IgD-negative memory B cell (primary cell): ENCODE measurements around the gene TNFSF15. TPM values are rescaled to one million over a fixed set of nuclear protein-coding genes. Genes with fewer than 3 reads are reported as not detected.

Source experiments
- H3K27ac Mint-ChIP-seq, 3 donors: one replicate each; pipeline ENCODE4 v1.8.0; 2020 to 2022; ENCODE audit warnings: mild to moderate bottlenecking in 3 of 3, mixed read lengths in 3 of 3, moderate library complexity in 1 of 3
- H3K27me3 Mint-ChIP-seq: one replicate; pipeline ENCODE4 v1.8.0; 2021; ENCODE audit warnings: mixed read lengths
- H3K36me3 Mint-ChIP-seq: one replicate; pipeline ENCODE4 v1.8.0; 2020; ENCODE audit warnings: mild to moderate bottlenecking, mixed read lengths
- H3K4me1 Mint-ChIP-seq, 3 donors: one replicate each; pipeline ENCODE4 v1.8.0; 2020 to 2022; ENCODE audit warnings: mixed read lengths in 3 of 3, mild to moderate bottlenecking in 1 of 3
- H3K4me3 Mint-ChIP-seq, 4 donors: one replicate each; pipeline ENCODE4 v1.8.0; 2020 to 2022; ENCODE audit warnings: mild to moderate bottlenecking in 4 of 4, mixed read lengths in 4 of 4, moderate library complexity in 3 of 4
- H3K9me3 Mint-ChIP-seq, 3 donors: one replicate each; pipeline ENCODE4 v1.8.0; 2020 to 2021; ENCODE audit warnings: mixed read lengths in 3 of 3, mild to moderate bottlenecking in 1 of 3
- polyA plus RNA-seq: library from polyadenylated mRNA; unstranded; fragments of 300-500 nt; fragmentation: Illumina TruSeq; gene quantifications from one replicate; pipeline ENCODE4 v1.2.3, GENCODE V29; 2021

TNFSF15 gene
- 0.03 TPM for polyA plus RNA-seq

DNA sequence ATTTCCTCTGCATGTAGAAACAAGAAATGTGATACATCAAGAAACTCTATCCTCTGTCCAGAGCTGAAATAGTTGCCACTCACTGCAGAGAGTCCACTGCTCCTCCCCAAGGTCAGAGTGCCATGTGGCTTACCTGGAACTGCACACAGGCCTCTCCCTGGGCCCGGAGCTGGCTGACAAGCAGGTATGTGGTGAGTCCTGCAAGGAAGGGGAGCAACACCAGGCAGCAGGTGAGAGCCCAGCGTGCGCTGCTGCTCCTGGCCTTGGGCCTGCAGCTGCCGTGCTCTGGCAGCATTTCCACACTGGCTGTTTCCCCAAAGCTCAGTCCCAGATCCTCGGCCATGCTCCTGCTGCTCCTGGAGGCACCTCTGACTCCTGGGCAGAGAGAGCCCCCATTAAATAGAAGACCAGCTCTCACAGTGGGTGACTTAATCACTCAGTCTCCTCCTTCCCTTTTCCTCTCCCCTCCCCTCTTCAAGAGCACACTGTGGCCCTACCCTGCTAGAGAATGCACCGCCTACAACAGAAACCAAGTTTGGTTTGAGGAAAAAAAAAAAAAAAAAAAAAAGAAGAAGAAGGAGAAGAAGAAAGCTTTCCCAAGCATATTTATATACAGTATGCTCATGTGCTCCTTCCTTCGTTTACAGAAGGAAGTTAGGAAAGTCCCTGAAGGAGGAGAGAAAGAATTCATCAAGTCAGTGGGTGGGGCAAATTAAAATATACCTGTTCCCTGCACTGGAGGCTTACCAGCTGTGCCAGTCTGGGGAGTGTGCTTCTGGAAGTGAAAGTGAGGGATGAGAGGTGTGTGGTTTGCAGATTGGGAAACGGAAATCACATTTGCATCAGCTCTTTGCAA is at the start of gene TNFSF15:
Gene TNFSF15 (minus strand): TSS at position 370 of the 856 bp plus-strand sequence. CDS start 27 bp downstream, at position 343.
- peak within 1 kb of the TSS; percentile 58 to 91 (median 77) for H3K4me3 Mint-ChIP-seq
- no peaks in the 10 kb centered on the region for H3K36me3 Mint-ChIP-seq
- peak within 1 kb of the TSS; percentile 6 to 26 (median 25) for H3K27ac Mint-ChIP-seq
- no peaks in the 10 kb centered on the region for H3K9me3 Mint-ChIP-seq
- peaks cover 15% of the 10 kb centered on the region for H3K27me3 Mint-ChIP-seq
- H3K4me1 Mint-ChIP-seq = peaks cover 25 to 39% (median 34%) of the 10 kb centered on the region in 3 donors

DNA sequence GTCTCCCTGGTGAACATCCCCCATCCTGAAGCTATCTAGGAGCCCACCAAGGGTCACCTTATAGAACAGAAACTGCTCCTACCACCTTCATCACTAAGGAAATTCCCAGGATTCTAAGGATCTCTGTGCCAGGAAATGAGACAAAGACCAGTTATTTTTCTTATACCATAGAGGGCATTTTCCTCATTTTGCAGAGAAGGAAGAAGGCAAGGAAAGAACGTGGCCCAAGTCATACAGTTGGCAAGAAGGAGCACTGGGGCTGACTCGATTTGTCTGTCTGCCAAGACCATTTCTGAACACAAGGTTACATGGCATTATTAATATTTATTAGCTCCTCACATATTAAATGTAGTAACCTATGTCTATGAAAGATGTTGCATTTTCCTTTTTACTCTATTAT is 49.6 kb upstream of the TNFSF15 start:
- Mint-ChIP-seq H3K9me3 (no peaks in the 10 kb centered on the region), H3K4me3 (no peak overlapping the region), H3K4me1 (peaks cover 0 to 3% (median 0%) of the 10 kb centered on the region in 3 donors), H3K27me3 (peaks cover 6% of the 10 kb centered on the region), H3K27ac (no peak overlapping the region), H3K36me3 (no peaks in the 10 kb centered on the region)

DNA sequence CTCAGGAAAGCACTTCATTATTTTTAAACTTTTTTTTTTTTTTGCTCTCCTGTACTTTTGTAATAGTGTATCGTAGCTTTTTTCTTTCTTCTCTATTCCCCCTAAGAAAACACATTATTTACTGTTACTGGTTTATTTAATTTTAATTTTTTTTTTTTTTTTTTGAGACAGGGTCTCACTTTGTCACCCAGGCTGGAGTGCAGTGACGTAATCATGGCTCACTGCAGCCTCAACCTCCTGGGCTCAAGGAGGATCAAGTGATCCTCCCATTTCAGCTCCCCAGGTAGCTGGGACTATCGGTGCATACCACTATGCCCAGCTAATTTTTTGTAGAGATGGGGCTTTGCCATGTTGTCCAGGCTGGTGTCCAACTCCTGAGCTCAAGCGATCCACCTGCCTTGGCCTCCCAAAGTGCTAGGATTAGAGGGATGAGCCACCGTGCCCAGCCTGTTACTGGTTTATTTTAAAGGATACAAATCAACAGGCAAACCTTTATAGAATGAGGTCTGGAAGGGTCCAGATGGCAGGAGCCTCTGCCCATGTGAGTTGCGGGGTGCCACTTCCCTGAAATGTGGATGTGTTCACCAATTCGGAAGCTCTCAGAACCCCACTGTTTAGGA is 49.0 kb upstream of the TNFSF15 start:
- no peaks in the 10 kb centered on the region for H3K9me3 Mint-ChIP-seq
- H3K27me3 Mint-ChIP-seq = peaks cover 1% of the 10 kb centered on the region
- no peak overlapping the region for H3K4me3 Mint-ChIP-seq
- peaks cover 0 to 3% (median 0%) of the 10 kb centered on the region in 3 donors for H3K4me1 Mint-ChIP-seq
- H3K27ac Mint-ChIP-seq = no peak overlapping the region
- H3K36me3 Mint-ChIP-seq = no peaks in the 10 kb centered on the region

DNA sequence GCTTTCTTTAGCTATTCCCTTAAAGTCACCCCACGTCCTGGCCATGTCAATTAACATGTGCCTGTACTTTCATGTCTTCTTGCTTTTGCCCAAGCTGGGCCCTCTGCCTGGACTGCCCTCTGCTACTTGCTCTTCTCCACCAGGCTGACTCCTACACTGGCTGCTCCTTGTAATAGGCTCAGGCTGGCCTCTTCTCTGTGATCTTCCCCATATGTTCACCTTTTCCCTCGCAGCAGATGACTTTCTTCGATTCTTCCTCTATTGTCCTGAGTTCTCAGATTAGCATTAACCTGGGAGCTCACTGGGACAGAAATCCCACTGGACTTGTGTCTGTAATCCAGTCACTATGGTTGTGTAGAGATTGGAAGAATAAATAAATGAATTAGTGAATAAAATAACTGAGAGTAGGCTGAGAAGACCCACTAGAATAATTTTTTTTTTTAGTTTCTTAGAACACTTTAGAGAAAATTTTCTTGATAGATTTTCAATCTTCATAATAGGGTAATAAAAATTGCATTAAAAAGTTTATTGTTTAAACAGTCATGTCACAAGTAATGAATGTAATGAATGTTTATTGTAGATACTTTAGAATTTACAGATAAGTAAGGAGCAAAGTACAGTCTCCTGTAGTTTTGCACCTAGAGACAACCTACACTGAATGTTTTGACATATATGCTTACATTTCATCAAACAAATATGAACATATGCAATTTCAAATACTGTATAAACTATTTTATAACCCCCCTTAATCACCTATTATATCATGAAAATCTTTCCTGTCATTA is 47.4 kb upstream of the TNFSF15 start:
- no peaks in the 10 kb centered on the region for H3K36me3 Mint-ChIP-seq
- peaks cover 1% of the 10 kb centered on the region for H3K27me3 Mint-ChIP-seq
- no peaks in the 10 kb centered on the region for H3K9me3 Mint-ChIP-seq
- peaks cover 0 to 3% (median 0%) of the 10 kb centered on the region in 3 donors for H3K4me1 Mint-ChIP-seq
- no peak overlapping the region for H3K4me3 Mint-ChIP-seq
- H3K27ac Mint-ChIP-seq = no peak overlapping the region

DNA sequence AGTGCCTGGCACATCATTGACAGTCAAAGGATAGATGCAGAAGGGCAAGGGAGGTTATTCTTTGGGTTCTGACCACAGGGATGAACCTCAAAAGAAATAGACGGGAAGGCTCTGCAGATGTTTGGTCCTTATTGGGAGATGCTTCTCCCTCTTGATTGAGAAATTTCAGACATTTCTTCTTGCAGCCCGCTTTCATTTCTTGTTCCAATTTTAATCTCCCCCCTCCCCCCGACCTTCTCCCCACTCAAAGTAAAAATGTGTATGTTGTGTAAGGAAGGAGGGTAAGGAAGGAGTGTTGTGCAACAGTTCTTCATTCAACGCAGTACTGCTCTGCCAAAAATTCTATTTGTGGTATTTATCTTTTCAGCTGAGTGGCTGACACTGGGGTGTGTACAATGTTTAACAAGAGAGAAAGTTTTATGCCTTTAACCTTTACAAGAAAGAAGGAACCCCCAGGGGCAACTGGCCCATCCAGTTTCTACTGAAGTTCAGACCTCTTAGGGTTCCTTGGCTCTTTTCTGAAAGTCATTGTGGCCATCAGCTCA is 46.3 kb upstream of the TNFSF15 start:
- H3K9me3 Mint-ChIP-seq = no peaks in the 10 kb centered on the region
- H3K36me3 Mint-ChIP-seq = no peaks in the 10 kb centered on the region
- H3K27me3 Mint-ChIP-seq = peaks cover 1% of the 10 kb centered on the region
- H3K27ac Mint-ChIP-seq = no peak overlapping the region
- H3K4me3 Mint-ChIP-seq = no peak overlapping the region
- H3K4me1 Mint-ChIP-seq = peaks cover 0 to 3% (median 0%) of the 10 kb centered on the region in 3 donors

DNA sequence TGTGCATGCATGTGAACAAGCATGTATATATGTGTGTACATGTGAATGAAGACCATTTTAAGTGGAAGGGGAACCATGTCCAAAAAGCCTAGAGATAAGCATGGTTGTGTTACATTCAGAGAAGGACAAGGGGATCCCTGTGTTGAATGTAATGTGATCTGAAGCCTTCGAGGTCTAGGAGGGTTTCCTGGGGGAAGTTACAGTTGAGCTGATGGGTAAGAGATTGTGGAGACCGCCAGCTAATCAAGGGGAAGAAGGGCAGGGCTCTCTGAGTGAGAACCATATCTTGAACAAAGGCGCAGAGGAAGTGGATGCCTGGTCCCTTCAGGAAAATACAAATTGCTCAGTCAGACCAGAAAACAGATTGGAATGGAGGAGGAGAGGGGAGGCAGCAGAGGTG is 45.5 kb upstream of the TNFSF15 start:
- Mint-ChIP-seq H3K27ac (no peak overlapping the region), H3K9me3 (no peaks in the 10 kb centered on the region), H3K4me1 (peaks cover 0 to 3% (median 0%) of the 10 kb centered on the region in 3 donors), H3K36me3 (no peaks in the 10 kb centered on the region), H3K4me3 (no peak overlapping the region), H3K27me3 (no peaks in the 10 kb centered on the region)

DNA sequence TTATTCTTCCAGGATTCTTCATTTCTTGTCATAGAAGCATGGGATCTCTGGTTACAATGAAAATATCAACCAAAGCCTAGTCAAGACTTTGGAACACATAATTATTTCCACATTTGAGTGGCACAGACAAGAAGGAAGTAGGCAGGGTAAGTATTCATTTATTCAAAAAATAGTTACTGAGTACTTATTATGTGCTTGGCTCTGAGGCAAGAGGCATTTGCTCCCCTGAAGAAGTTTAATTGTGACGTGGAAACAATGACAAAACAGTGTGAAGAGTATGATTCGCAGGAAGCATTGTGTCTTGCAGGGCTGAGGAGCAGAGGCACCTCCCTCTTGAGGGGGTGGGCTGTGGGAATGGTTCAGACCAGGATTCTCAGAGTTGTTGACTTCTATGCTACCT is 45.0 kb upstream of the TNFSF15 start:
- Mint-ChIP-seq H3K4me1 (peaks cover 0 to 3% (median 0%) of the 10 kb centered on the region in 3 donors), H3K27ac (no peak overlapping the region), H3K4me3 (no peak overlapping the region), H3K9me3 (no peaks in the 10 kb centered on the region), H3K36me3 (no peaks in the 10 kb centered on the region), H3K27me3 (no peaks in the 10 kb centered on the region)

DNA sequence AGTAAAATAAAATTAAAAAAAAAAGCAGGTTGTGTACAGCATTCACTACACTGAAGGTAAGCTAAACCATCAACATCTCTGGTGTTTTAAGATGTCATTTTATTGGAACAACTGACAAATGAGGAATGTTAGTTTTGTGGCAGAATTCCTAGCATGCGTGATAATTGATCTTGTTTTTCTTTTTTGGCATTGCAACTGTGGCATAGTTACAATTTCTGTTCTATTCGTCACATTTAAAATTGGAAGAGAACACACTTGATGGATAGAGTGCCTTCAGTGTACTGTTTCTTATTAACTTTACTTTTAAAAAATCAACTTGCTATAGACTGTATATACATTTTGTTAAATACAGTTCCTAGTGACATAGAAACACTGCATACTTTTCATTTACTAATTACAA is 43.6 kb upstream of the TNFSF15 start:
- Mint-ChIP-seq H3K4me1 (peaks cover 0 to 3% (median 0%) of the 10 kb centered on the region in 3 donors), H3K27ac (no peak overlapping the region), H3K36me3 (no peaks in the 10 kb centered on the region), H3K27me3 (no peaks in the 10 kb centered on the region), H3K9me3 (no peaks in the 10 kb centered on the region), H3K4me3 (no peak overlapping the region)

DNA sequence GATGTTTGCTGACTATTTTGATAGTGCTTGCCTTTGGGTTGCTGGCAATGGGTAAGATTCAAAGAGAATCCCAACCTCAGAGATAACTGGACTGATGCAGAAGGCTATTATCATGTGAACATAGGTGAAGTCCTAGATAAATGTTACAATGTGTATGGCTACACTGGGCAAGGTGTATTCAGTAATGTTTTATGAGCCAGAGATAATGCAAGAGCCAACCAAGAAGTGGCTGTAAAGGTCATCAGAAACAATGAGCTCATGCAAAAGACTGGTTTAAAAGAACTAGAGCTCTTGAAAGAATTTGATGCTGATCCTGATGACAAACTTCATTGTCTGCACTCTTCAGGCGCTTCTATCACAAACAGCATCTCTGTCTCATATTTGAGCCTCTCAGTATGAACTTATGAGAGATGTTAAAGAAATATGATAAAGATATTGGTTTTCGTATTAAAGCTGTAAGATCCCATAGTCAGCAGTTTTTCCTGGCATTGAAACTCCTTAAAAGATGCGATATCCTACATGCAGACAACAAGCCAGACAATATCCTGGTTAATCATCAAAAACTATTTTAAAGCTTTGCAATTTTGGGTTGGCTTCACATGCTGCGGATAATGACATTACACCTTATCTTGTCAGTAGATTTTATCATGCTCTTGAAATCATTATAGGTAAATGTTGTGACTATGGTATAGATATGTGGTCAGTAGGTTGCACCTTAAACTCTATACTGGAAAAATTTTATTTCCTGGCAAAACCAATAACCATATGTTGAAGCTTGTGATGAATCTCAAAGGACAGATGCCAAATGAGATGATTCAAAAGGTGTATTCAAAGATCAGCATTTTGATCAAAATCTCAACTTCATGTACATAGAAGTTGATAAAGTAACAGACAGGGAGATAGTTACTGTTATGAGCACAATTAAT is 41.9 kb upstream of the TNFSF15 start:
- no peaks in the 10 kb centered on the region for H3K4me1 Mint-ChIP-seq
- H3K9me3 Mint-ChIP-seq = no peaks in the 10 kb centered on the region
- H3K4me3 Mint-ChIP-seq = no peak overlapping the region
- H3K36me3 Mint-ChIP-seq = no peaks in the 10 kb centered on the region
- no peaks in the 10 kb centered on the region for H3K27me3 Mint-ChIP-seq
- H3K27ac Mint-ChIP-seq = no peak overlapping the region

DNA sequence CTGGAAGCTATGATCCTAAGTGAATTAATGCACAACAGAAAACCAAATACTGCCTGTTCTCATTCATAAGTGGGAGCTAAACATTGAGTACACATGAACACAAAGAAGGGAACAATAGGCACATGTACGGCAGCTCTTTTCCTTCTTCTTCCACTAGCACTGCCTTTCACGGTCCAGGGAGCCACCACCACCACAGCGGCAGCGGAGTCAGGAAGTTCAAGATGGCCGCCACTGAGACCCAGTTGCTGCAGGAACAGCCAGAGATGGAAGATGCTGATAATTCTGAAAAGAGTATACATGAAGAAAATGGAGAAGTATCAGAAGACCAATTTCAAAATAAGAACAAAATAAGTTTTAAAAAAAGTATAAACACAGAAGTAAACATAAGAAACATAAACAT is 39.5 kb upstream of the TNFSF15 start:
- Mint-ChIP-seq H3K9me3 (peaks cover 0 to 2% (median 0%) of the 10 kb centered on the region in 3 donors), H3K4me1 (no peaks in the 10 kb centered on the region), H3K4me3 (no peak overlapping the region), H3K27ac (no peak overlapping the region), H3K27me3 (no peaks in the 10 kb centered on the region), H3K36me3 (no peaks in the 10 kb centered on the region)

DNA sequence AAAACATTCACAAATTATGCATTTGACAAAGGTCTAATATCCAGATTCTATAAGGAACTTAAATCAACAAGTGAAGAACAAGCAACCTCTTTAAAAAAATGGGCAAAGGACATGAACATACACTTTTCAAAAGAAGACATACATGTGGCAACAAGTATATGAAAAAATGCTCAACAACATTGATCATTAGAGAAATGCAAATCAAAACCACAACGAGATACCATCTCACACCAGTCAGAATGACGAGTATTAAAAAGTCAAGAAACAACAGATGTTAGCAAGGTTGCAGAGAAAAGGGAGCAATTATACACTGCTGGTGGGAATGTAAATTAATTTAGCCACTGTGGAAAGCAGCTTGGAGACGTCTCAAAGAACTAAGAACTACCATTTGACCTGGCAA is 38.9 kb upstream of the TNFSF15 start:
- Mint-ChIP-seq H3K36me3 (no peaks in the 10 kb centered on the region), H3K27me3 (no peaks in the 10 kb centered on the region), H3K4me3 (no peak overlapping the region), H3K27ac (no peak overlapping the region), H3K9me3 (peaks cover 0 to 2% (median 0%) of the 10 kb centered on the region in 3 donors), H3K4me1 (no peaks in the 10 kb centered on the region)

DNA sequence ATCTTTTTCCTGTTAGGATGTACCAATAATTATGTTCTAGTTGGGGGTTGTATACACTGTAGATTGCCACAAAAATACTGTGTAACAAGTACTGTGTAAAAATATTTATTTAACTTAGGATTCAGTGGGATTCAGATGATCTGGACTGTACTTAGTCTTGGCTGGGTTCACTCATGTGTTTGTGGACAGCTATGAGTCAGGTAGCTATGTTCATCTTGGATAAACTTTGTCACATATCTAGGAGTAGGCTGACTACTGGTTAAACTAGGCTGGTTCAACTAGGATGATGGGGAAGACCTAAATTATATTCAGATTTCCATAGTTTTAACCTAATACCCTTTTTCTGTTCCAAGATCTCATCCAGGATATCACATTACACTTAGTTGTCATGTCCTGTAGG is 32.1 kb upstream of the TNFSF15 start:
- Mint-ChIP-seq H3K27ac (no peak overlapping the region), H3K9me3 (peaks cover 0 to 2% (median 0%) of the 10 kb centered on the region in 3 donors), H3K4me1 (peaks cover 0 to 2% (median 0%) of the 10 kb centered on the region in 3 donors), H3K4me3 (no peak overlapping the region), H3K27me3 (peaks cover 21% of the 10 kb centered on the region), H3K36me3 (no peaks in the 10 kb centered on the region)

DNA sequence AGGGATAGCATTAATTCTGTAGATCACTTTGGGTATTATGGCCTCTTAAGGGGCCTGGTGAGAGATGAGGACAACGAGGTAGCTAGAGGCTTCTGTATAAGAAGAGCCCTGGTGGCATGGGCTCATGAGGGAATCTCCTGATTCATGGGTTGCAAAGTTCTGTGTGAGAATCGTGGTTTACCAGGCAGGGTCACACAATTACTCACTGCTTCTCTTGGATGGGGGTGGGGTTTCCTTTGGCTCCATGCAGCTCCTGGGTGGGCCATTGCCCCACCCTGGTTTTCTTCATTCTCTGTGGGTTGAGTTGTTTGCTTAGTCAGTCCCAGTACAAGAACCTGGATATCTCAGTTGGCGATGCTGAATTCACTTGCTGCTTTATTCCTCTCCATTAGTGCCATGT is 30.9 kb upstream of the TNFSF15 start:
- no peak overlapping the region for H3K4me3 Mint-ChIP-seq
- peaks cover 23% of the 10 kb centered on the region for H3K27me3 Mint-ChIP-seq

DNA sequence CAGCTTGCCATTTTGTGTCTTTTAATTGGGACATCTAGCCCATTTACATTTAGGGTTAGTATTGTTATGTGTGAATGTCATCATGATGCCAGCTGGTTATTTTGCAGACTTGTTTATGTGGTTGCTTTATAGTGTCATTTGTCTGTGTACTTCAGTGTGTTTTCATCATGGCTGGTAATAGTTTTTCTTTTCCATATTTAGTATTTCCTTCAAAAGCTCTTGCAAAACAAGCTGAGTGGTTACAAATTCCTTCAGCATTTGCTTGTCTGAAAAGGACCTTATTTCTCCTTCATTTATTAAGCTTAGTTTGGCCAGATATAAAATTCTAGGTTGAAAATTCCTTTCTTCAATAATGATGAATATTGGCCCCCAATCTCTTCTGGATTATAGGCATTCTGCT is 28.5 kb upstream of the TNFSF15 start:
- Mint-ChIP-seq H3K4me3 (no peak overlapping the region), H3K36me3 (no peaks in the 10 kb centered on the region), H3K9me3 (peaks cover 0 to 6% (median 0%) of the 10 kb centered on the region in 3 donors), H3K4me1 (peaks cover 0 to 2% (median 0%) of the 10 kb centered on the region in 3 donors), H3K27me3 (peaks cover 23% of the 10 kb centered on the region), H3K27ac (no peak overlapping the region)

More for the DNA sequence above, 30.9 kb upstream of the TNFSF15 start:
- Mint-ChIP-seq H3K4me1 (peaks cover 0 to 2% (median 0%) of the 10 kb centered on the region in 3 donors), H3K36me3 (no peaks in the 10 kb centered on the region), H3K27ac (no peak overlapping the region), H3K9me3 (peaks cover 0 to 8% (median 0%) of the 10 kb centered on the region in 3 donors)
